Right lobe of liver (tissue), 6 donors: ENCODE data around the gene DTX3L. TPM values are rescaled to one million over a fixed set of nuclear protein-coding genes. Genes with fewer than 3 reads are reported as not detected.
A peak's percentile ranks its signal among the peaks of the same experiment; 100 is the strongest.

Experiments used
- ATAC-seq, 4 donors: fragments of 200-7000 bp; cut with Tn5 transposase; one replicate each; pipeline ENCODE4 v1.9.1; 2020; ENCODE audit warnings: mild to moderate bottlenecking in 4 of 4, moderate library complexity in 4 of 4
- DNase-seq, 3 donors: peaks; one replicate each; pipeline ENCODE4 v3.0.0-alpha.2; 2020
- H3K27ac ChIP-seq, 3 donors: fragments of 200-600 bp; one replicate each; pipeline ENCODE4 v1.8.0; 2022
- H3K27me3 ChIP-seq, 2 donors: fragments of 200-600 bp; one replicate each; pipeline ENCODE4 v1.8.0; 2022
- H3K36me3 ChIP-seq, 4 donors: fragments of 200-600 bp; sonication (generic) in 1 of 4; one replicate each; pipeline versions ENCODE4 v1.5.1 to v1.8.0; 2017 to 2022; ENCODE audit warnings: control low read depth in 1 of 4
- H3K4me1 ChIP-seq, 4 donors: fragments of 200-600 bp; sonication (generic) in 1 of 4; one replicate each; pipeline versions ENCODE4 v1.5.1 to v1.8.0; 2017 to 2022; ENCODE audit warnings: control low read depth in 1 of 4
- H3K4me3 ChIP-seq, 3 donors: fragments of 200-600 bp; one replicate each; pipeline ENCODE4 v1.8.0; 2022
- H3K9me3 ChIP-seq, 4 donors: fragments of 200-600 bp; sonication (generic) in 1 of 4; one replicate each; pipeline versions ENCODE4 v1.5.1 to v1.8.0; 2017 to 2022; ENCODE audit warnings: control low read depth in 1 of 4
- POLR2A ChIP-seq: fragments of 450-650 bp; IDR thresholded peaks from one replicate; pipeline ENCODE4 v1.6.1; 2017; ENCODE audit warnings: antibody characterized with exemption, mild to moderate bottlenecking
- WGBS: methylation state at CpG from one replicate; pipeline ENCODE4 v1.1.6; 2018; ENCODE audit warnings: low coverage, low lambda C conversion rate; ENCODE audit not compliant: insufficient coverage; ENCODE audit errors: missing lambda C conversion rate; 5-methylcytosine and 5-hydroxymethylcytosine counted together
- intact Hi-C, 2 donors: fragments of 100-400 bp; cut with DNase I; formaldehyde crosslinking; loops; one replicate each; pipeline versions ENCODE4 v1.11.2 to v1.14.1; 2022
- total RNA-seq, 6 experiments: library from RNA; depleted of rRNA in 2 of 6; stranded (reverse); fragments of >200 nt in 2 of 6; fragmentation: NEBNext Ultra II Directional in 3 of 6; extraction: Animal tissue kit (Norgen Biotek cat#: 25700) in 3 of 6; gene quantifications; one replicate each; pipeline versions ENCODE4 v1.1.0 to v1.2.4, GENCODE V29; 2016 to 2023
- TF ChIP-seq, protein P1 (sequence below), 4 donors: fragments of 200-600 bp in 3 of 4; fragments of 450-650 bp in 1 of 4; IDR thresholded peaks; one replicate each; pipeline versions ENCODE4 v1.5.1 to v1.8.0; 2016 to 2022; ENCODE audit warnings: antibody characterized with exemption in 4 of 4, mild to moderate bottlenecking in 2 of 4
- donor health status: DM: no; HTN: yes; CAD: no.
- donor health status: DM: no; HTN: no; CAD: no.
- donor health status: DM: no; HTN: no; CAD: no.
- donor health status: DM: no; HTN: yes; CAD: no.
- donor health status: DM: no; HTN: yes; CAD: no.

DTX3L gene
- total RNA-seq, 6 experiments from 2014 or later, result 31.3 to 63.7 (median 38.4) TPM

DNA sequence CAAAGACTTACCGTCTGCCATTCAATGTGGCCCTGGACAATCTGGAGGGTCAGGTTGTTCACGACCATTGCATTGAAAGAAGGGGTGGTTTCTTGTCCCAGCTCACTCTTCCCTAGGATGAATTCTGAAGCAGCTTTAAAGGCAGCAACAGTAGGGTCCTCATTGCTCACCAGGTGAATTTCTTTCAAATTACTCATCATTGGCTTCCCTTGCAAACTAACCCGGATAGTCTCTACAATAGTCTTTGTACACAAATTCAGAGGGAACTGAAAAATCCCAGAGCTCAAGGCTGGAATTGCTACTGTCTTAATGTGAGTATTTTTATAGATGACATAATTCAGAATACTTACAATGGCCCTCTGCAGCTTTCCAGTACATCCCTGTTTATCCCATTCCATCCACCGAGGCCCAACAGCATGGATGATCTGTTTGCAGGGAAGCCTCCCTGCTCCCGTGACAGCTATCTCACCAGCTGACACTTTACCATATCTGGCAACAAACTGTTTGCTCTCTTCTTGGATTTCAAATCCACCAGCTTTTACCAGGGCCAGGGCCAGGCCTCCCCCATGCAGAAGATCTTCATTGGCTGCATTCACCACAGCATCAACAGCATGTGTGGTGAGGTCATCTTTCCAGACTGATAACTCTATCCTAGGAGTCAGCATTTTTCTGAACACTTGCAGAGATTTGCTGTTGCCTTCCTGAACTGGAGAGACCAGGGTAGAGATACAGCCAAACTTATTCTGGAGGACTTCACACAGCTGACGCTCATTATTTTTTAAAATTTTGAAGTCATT is 8.7 kb upstream of the DTX3L start:
- ATAC-seq (peak in 3 of 4 donors; percentile 31 to 67 (median 56)), DNase-seq (no peak)
- Histone ChIP-seq H3K36me3 (peaks cover 0 to 61% (median 41%) of the 10 kb centered on the region in 4 donors), H3K27me3 (no peaks in the 10 kb centered on the region), H3K9me3 (no peaks in the 10 kb centered on the region), H3K27ac (peak overlapping the region in 1 of 3 donors; percentile 9), H3K4me1 (peaks cover 0 to 26% (median 10%) of the 10 kb centered on the region in 4 donors), H3K4me3 (no peak overlapping the region)
- intact Hi-C loops, result no loop called here
- WGBS, result 85% methylated on average over 6 of the region's 6 CpGs
- no peak for TF ChIP-seq POLR2A
- TF ChIP-seq, protein P1, sequence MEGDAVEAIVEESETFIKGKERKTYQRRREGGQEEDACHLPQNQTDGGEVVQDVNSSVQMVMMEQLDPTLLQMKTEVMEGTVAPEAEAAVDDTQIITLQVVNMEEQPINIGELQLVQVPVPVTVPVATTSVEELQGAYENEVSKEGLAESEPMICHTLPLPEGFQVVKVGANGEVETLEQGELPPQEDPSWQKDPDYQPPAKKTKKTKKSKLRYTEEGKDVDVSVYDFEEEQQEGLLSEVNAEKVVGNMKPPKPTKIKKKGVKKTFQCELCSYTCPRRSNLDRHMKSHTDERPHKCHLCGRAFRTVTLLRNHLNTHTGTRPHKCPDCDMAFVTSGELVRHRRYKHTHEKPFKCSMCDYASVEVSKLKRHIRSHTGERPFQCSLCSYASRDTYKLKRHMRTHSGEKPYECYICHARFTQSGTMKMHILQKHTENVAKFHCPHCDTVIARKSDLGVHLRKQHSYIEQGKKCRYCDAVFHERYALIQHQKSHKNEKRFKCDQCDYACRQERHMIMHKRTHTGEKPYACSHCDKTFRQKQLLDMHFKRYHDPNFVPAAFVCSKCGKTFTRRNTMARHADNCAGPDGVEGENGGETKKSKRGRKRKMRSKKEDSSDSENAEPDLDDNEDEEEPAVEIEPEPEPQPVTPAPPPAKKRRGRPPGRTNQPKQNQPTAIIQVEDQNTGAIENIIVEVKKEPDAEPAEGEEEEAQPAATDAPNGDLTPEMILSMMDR (IDR thresholded peaks at IDR 0.05), result no peak

DNA sequence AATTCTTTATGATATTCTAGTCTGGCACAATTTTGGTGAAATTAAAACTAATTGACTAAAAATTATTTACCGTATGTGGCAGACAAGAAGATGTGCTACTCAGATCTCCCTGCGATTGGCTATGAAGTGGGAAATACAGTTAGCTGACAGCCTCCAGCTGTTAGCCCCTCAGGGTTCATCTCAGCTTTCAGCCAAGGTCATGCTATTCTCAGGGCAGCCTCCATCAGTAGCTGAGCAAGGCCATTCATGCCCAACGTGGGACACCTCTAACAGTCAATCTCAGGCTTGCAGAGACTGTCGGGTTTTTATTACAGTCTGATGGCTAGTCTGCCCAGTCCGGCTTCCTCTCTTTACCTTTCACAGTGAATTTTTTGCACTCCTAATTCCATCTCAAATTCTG is 6.8 kb upstream of the DTX3L start:
- intact Hi-C loops, result no loop called here
- ATAC-seq (no peak), DNase-seq (no peak)
- 89% methylated on average over 5 of the region's 5 CpGs for WGBS
- no peak overlapping the region for H3K4me3 ChIP-seq
- H3K4me1 ChIP-seq, result peaks cover 0 to 32% (median 11%) of the 10 kb centered on the region in 4 donors
- peaks cover 0 to 42% (median 31%) of the 10 kb centered on the region in 4 donors for H3K36me3 ChIP-seq
- no peaks in the 10 kb centered on the region for H3K27me3 ChIP-seq
- H3K9me3 ChIP-seq, result no peaks in the 10 kb centered on the region
- TF ChIP-seq POLR2A, result no peak
- TF ChIP-seq, protein P1 (IDR thresholded peaks at IDR 0.05), result no peak
- no peak overlapping the region for H3K27ac ChIP-seq

DNA sequence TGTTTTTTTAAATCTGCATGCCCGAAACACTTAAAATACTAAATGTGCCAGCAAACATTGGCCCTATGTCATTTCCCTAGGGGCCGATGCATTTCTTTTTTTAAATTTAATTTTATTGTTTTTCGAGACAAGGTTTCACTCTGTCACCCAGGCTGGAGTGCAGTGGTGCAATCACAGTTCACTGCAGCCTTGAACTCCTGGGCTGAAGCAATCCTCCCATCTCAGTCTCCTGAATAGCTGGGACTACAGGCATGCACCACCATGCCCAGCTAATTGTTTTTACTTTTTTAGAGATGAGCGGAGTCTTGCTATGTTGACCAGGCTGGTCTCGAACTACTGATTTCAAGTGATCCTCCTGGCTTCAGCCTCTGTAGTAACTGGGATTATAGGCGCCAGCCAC is 5.5 kb upstream of the DTX3L start:
- peak in 1 of 4 donors; percentile 51 for ATAC-seq
- Histone ChIP-seq H3K36me3 (peaks cover 0 to 40% (median 29%) of the 10 kb centered on the region in 4 donors), H3K9me3 (no peaks in the 10 kb centered on the region)

DNA sequence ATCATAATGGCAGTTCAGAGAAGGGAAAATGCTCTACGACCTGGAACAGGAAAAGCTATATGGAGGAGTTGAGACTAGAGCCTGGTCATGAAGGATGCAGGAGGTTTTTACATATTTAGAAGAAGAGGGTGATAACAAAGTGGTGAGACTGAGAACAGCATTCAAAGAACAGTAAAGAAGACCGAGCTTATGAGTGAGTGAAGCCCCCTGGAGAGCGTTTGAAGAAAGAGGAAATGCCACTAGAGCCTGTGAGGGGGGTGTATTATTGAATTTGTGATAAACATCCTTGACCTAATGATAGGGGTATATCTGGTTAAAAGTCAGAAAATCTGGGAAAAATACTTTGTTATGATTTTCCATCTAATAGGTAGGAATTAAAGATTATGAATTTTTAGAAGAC is 4.2 kb upstream of the DTX3L start:
- no peak overlapping the region for H3K4me3 ChIP-seq
- peaks cover 0 to 33% (median 23%) of the 10 kb centered on the region in 4 donors for H3K36me3 ChIP-seq
- 83% methylated on average over 3 of the region's 3 CpGs for WGBS
- ATAC-seq (no peak), DNase-seq (no peak)
- peaks cover 0 to 25% (median 11%) of the 10 kb centered on the region in 4 donors for H3K4me1 ChIP-seq
- peak overlapping the region in 1 of 3 donors; percentile 44 for H3K27ac ChIP-seq
- intact Hi-C loops, result loop anchor here (5.0 to 10.0 kb wide), 2 partner anchors 122 to 125 kb away; partner anchors contain the start of gene PARP14 (in 2 of the 2)
- H3K9me3 ChIP-seq, result no peaks in the 10 kb centered on the region
- no peaks in the 10 kb centered on the region for H3K27me3 ChIP-seq
- no peak for TF ChIP-seq POLR2A
- TF ChIP-seq, protein P1 (IDR thresholded peaks at IDR 0.05), result no peak

More for the DNA sequence above, 5.5 kb upstream of the DTX3L start:
- WGBS, result 61% methylated on average over 4 of the region's 6 CpGs
- TF ChIP-seq, protein P1 (IDR thresholded peaks at IDR 0.05), result no peak
- no peak for TF ChIP-seq POLR2A
- DNase-seq, result no peak
- intact Hi-C loops, result no loop called here
- Histone ChIP-seq H3K27ac (peak overlapping the region in 1 of 3 donors; percentile 44), H3K4me3 (no peak overlapping the region), H3K4me1 (peaks cover 0 to 36% (median 14%) of the 10 kb centered on the region in 4 donors), H3K27me3 (no peaks in the 10 kb centered on the region)
